Hematopoietic multipotent progenitor cell treated with erythropoietin and hydrocortisone succinate and interleukin-3 and kit ligand, for 8 days (in vitro differentiated cells): ENCODE measurements around the gene SHROOM1.

Experiments used
- DNase-seq: peaks from one replicate; pipeline ENCODE4 v3.0.0-alpha.2; 2015

Gene SHROOM1

DNA sequence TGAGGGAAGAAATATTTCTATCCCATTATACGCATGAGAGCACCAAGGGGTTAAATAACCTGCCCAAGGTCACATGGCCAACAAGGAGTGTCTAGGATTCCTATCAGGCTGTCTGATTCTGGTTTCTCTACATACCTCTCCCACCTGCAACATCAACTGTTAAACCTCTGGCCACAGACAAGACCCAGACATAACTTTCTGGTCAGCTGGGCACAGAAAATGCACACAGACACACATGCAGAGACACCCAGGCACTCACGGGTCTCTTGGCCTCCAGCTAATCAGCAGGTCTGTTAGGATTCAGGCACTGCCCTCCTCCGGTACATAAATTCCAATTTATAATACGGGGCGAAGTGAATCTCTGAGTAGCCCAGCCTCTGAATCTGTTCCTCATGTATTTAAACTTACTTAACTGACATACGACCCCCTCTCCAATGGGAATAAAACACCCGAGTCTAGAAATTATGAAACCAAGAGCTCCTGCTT, 54.9 kb downstream of the SHROOM1 start:
- DNase-seq = no peak

DNA sequence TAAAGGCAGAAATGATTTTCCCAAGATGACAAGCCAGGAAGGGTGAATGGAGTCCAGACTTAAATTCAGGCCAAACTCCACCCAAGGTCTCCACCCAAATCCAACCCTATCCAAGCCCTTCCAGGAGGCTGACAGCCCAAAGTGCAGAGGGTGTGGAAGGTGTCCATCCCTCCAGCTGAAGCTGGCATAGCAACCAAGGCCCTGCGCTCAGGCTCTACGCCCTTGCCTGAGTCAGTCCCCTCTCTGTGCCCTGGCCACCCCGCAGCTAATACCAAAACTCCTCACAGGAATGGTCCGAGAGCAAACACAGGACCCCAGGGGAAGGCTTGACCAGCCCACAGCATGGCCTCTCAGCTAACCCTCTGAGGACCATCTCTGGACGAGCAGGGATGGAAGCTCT, 55.6 kb downstream of the SHROOM1 start:
- DNase-seq = no peak

GRCh38 chr5:132774406-132774805, 56.0 kb downstream of the SHROOM1 start:
- DNase-seq = peak; percentile 8

- peak; percentile 42 for DNase-seq
Observed at GRCh38 chr5:132773601-132774355, 56.7 kb downstream of the SHROOM1 start.

GRCh38 chr5:132773114-132773513, 57.3 kb downstream of the SHROOM1 start:
- DNase-seq = no peak

- DNase-seq = no peak
Observed at GRCh38 chr5:132772291-132773070, 58.0 kb downstream of the SHROOM1 start.
